Panc1 (cell line): ENCODE results near the gene ERN1.

Experiments used
- POLR2AphosphoS5 ChIP-seq: IDR thresholded peaks from 2 replicates; pipeline ENCODE4 v1.6.1; 2012; ENCODE audit warnings: mild to moderate bottlenecking, low read depth, low read length, moderate library complexity
- SIN3A ChIP-seq: IDR thresholded peaks from 2 replicates; pipeline ENCODE4 v1.6.1; 2012; ENCODE audit warnings: low read depth, mild to moderate bottlenecking, low read length, moderate library complexity, borderline replicate concordance; ENCODE audit not compliant: insufficient read depth
- TF ChIP-seq, protein P1 (sequence below): fragments of 450-650 bp; IDR thresholded peaks from 2 replicates; pipeline ENCODE4 v1.5.1; 2017; ENCODE audit warnings: mild to moderate bottlenecking

DNA sequence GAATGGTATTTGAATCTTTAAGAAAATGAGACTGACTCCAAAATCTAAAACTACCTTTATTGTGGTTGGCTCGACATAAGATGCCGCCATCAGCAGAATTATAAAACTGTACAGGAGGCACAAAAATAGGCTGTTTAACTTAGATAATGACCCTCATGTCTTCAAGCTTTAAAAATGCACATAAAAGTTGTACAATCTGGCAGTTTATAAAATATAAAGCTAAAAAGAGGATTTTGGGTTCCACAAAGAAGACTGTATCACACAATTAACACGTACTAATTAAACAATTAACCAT, 90.9 kb downstream of the ERN1 start:
- TF ChIP-seq, protein P1, sequence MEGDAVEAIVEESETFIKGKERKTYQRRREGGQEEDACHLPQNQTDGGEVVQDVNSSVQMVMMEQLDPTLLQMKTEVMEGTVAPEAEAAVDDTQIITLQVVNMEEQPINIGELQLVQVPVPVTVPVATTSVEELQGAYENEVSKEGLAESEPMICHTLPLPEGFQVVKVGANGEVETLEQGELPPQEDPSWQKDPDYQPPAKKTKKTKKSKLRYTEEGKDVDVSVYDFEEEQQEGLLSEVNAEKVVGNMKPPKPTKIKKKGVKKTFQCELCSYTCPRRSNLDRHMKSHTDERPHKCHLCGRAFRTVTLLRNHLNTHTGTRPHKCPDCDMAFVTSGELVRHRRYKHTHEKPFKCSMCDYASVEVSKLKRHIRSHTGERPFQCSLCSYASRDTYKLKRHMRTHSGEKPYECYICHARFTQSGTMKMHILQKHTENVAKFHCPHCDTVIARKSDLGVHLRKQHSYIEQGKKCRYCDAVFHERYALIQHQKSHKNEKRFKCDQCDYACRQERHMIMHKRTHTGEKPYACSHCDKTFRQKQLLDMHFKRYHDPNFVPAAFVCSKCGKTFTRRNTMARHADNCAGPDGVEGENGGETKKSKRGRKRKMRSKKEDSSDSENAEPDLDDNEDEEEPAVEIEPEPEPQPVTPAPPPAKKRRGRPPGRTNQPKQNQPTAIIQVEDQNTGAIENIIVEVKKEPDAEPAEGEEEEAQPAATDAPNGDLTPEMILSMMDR = no peak
- TF ChIP-seq POLR2AphosphoS5 = no peak
- no peak for TF ChIP-seq SIN3A
